ENCODE measurements around the gene NAV2.

NAV2 gene

GRCh38 chr11:19962053-19962800 lies 249.6 kb downstream of the NAV2 start:
- DNase-seq: no peak

GRCh38 chr11:19962801-19963175 lies 250.2 kb downstream of the NAV2 start:
- no peak for DNase-seq

GRCh38 chr11:19963697-19964387 lies 251.2 kb downstream of the NAV2 start:
- no peak for DNase-seq

- no peak for DNase-seq
These were observed 253.8 kb downstream of the NAV2 start for GRCh38 chr11:19966441-19966840.

- DNase-seq: no peak
These were observed 254.3 kb downstream of the NAV2 start for GRCh38 chr11:19966927-19967326.

- no peak for DNase-seq
These were observed 255.2 kb downstream of the NAV2 start for GRCh38 chr11:19967787-19968186.

- DNase-seq: no peak
These were observed 256.2 kb downstream of the NAV2 start for GRCh38 chr11:19968860-19969259.

- no peak for DNase-seq
These were observed 258.3 kb downstream of the NAV2 start for GRCh38 chr11:19970944-19971343.

GRCh38 chr11:19972091-19972490 lies 259.5 kb downstream of the NAV2 start:
- no peak for DNase-seq

- no peak for DNase-seq
These were observed 260.0 kb downstream of the NAV2 start for GRCh38 chr11:19972651-19973050.

GRCh38 chr11:19973136-19973635 lies 260.5 kb downstream of the NAV2 start:
- DNase-seq: no peak

GRCh38 chr11:19974886-19975285 lies 262.2 kb downstream of the NAV2 start:
- DNase-seq: no peak

GRCh38 chr11:19975414-19975990 lies 262.9 kb downstream of the NAV2 start:
- no peak for DNase-seq

- no peak for DNase-seq
These were observed 263.8 kb downstream of the NAV2 start for GRCh38 chr11:19976281-19976941.

GRCh38 chr11:19977941-19978340 lies 265.3 kb downstream of the NAV2 start:
- DNase-seq: no peak

GRCh38 chr11:19978668-19979518 lies 266.3 kb downstream of the NAV2 start:
- no peak for DNase-seq

- no peak for DNase-seq
These were observed 266.8 kb downstream of the NAV2 start for GRCh38 chr11:19979519-19979845.

GRCh38 chr11:19980388-19980787 lies 267.8 kb downstream of the NAV2 start:
- DNase-seq: no peak

- no peak for DNase-seq
These were observed 268.5 kb downstream of the NAV2 start for GRCh38 chr11:19980957-19981669.

- DNase-seq: no peak
These were observed 270.3 kb downstream of the NAV2 start for GRCh38 chr11:19982774-19983495.

GRCh38 chr11:19984048-19984742 lies 271.6 kb downstream of the NAV2 start:
- no peak for DNase-seq
